ENCODE measurements around the gene BIK. TPM values are rescaled to one million over a fixed set of nuclear protein-coding genes. Genes with fewer than 3 reads are reported as not detected.

The BIK gene
- total RNA-seq, 2 donors from 2014 or later: 5.8 to 13.3 TPM

DNA sequence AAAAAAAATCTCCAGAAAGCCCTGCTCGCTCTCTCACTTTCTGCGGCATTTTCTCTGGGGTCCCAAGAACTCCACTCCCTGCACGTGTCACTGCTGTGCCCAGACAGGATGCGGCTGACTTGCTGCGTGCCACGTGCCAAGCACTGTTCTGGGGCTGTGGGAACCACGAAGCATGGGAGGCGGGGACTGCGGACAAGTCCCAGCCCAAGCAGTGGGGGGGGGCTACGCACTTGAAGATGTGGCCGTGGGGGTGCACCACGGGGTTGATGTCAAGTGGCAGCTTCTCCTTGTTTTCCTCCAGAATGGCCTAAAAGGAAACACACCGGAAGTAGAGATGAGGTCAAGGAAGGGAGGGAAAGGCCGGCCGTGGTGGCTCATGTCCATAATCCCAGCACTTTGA lies 65.5 kb downstream of the BIK start:
- H3K9me3 Mint-ChIP-seq: no peaks in the 10 kb centered on the region
- no peak overlapping the region for H3K4me3 Mint-ChIP-seq
- H3K36me3 Mint-ChIP-seq (ENCODE audit: low read depth): peaks cover 62% of the 10 kb centered on the region
- TF ChIP-seq, protein P1, sequence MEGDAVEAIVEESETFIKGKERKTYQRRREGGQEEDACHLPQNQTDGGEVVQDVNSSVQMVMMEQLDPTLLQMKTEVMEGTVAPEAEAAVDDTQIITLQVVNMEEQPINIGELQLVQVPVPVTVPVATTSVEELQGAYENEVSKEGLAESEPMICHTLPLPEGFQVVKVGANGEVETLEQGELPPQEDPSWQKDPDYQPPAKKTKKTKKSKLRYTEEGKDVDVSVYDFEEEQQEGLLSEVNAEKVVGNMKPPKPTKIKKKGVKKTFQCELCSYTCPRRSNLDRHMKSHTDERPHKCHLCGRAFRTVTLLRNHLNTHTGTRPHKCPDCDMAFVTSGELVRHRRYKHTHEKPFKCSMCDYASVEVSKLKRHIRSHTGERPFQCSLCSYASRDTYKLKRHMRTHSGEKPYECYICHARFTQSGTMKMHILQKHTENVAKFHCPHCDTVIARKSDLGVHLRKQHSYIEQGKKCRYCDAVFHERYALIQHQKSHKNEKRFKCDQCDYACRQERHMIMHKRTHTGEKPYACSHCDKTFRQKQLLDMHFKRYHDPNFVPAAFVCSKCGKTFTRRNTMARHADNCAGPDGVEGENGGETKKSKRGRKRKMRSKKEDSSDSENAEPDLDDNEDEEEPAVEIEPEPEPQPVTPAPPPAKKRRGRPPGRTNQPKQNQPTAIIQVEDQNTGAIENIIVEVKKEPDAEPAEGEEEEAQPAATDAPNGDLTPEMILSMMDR (conservative IDR thresholded peaks at IDR 0.05): no peak
- Histone ChIP-seq H3K27ac (ENCODE audit: low read depth, low read length) (no peak overlapping the region), H3K27me3 (ENCODE audit: control insufficient read depth, insufficient read depth, low read length, poor library complexity, severe bottlenecking) (no peaks in the 10 kb centered on the region), H3K4me3 (ENCODE audit: low read length) (no peak overlapping the region), H3K9me3 (ENCODE audit: control insufficient read depth, low read length) (no peaks in the 10 kb centered on the region), H3K36me3 (ENCODE audit: control insufficient read depth, insufficient read depth, low read length) (peaks cover 47% of the 10 kb centered on the region), H3K9ac (ENCODE audit: extremely low read depth, low read length, poor library complexity, severe bottlenecking) (no peak overlapping the region), H3K4me1 (ENCODE audit: control insufficient read depth, insufficient read depth, low read length) (no peaks in the 10 kb centered on the region)
- no peak for DNase-seq
- no peaks in the 10 kb centered on the region for H3K4me1 Mint-ChIP-seq
- H3K27me3 Mint-ChIP-seq (ENCODE audit: insufficient read depth): no peaks in the 10 kb centered on the region
- WGBS, 2 experiments (ENCODE audit: insufficient coverage in 1 of 2, insufficient read length in 1 of 2): 91 to 97% methylated on average over 9 to 15 of the region's 15 CpGs
- no peak overlapping the region for H3K27ac Mint-ChIP-seq

DNA sequence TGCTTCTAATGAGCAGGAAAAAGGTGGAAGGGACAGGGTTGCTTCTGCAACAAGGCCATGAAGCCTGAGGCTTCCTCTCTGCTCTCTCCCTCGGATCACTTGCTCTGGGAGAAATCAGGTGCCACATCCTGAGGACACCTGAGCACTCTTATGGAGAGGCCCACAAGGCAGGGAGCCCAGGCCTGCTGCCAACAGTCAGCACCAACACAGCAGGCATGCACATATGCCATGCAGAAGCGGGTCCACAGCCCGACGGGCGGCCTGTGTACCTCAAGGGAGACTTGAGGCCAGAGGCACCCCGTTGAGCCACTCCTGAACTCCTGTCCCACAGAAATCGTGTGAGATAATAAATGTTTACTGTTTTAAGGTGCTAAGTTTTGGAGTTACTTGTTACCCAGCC lies 66.9 kb downstream of the BIK start:
- Mint-ChIP-seq H3K4me1 (no peaks in the 10 kb centered on the region), H3K4me3 (no peak overlapping the region), H3K36me3 (ENCODE audit: low read depth) (peaks cover 62% of the 10 kb centered on the region), H3K9me3 (no peaks in the 10 kb centered on the region), H3K27me3 (ENCODE audit: insufficient read depth) (no peaks in the 10 kb centered on the region), H3K27ac (no peak overlapping the region)
- no peak for DNase-seq
- H3K4me3 ChIP-seq (ENCODE audit: low read length): no peak overlapping the region
- no peaks in the 10 kb centered on the region for H3K4me1 ChIP-seq (ENCODE audit: control insufficient read depth, insufficient read depth, low read length)
- no peak overlapping the region for H3K27ac ChIP-seq (ENCODE audit: low read depth, low read length)
- peaks cover 42% of the 10 kb centered on the region for H3K36me3 ChIP-seq (ENCODE audit: control insufficient read depth, insufficient read depth, low read length)
- H3K9me3 ChIP-seq (ENCODE audit: control insufficient read depth, low read length): no peaks in the 10 kb centered on the region
- no peak overlapping the region for H3K9ac ChIP-seq (ENCODE audit: extremely low read depth, low read length, poor library complexity, severe bottlenecking)
- no peaks in the 10 kb centered on the region for H3K27me3 ChIP-seq (ENCODE audit: control insufficient read depth, insufficient read depth, low read length, poor library complexity, severe bottlenecking)
- TF ChIP-seq, protein P1 (conservative IDR thresholded peaks at IDR 0.05): no peak
- 87 to 93% methylated on average over 6 to 7 of the region's 7 CpGs for WGBS, 2 experiments (ENCODE audit: insufficient coverage in 1 of 2, insufficient read length in 1 of 2)

Other genes starting within 250 kb of the BIK start
- 10 to 100 TPM; 60.7 to 61.4 TPM for gene PACSIN2, start 95.6 kb upstream of the BIK start, total RNA-seq
- gene TTLL1, start 21.4 kb upstream of the BIK start, total RNA-seq: 10 to 100 TPM in 1 of 2 donors, 1 to 10 TPM in 1; 6.9 to 10.4 TPM
- 10 to 100 TPM; 17.1 to 19.9 TPM for gene MCAT, start 32.6 kb downstream of the BIK start, total RNA-seq
- gene TSPO, start 40.8 kb downstream of the BIK start, total RNA-seq: 10 to 100 TPM in 1 of 2 donors, 1 to 10 TPM in 1; 9.6 to 12.3 TPM
- gene TTLL12, start 76.4 kb downstream of the BIK start, total RNA-seq: 10 to 100 TPM; 49.8 to 71.0 TPM
- gene SCUBE1, start 232.6 kb downstream of the BIK start, total RNA-seq: under 1 TPM; 0.13 to 0.95 TPM

Data from endodermal cell (in vitro differentiated cells).